Type B pancreatic cell (in vitro differentiated cells): Measurements from ENCODE around the gene SPRED3. TPM values are rescaled to one million over a fixed set of nuclear protein-coding genes. Genes with fewer than 3 reads are reported as not detected.
"Not testable (repeated sequence)": the region's sequence is repeated elsewhere in the genome, so short reads cannot be mapped to it uniquely, and the experiment has no call there.

Experiments
- DNase-seq: peaks from one replicate; pipeline ENCODE4 v3.0.0; 2021; ENCODE audit warnings: mixed read lengths; ENCODE audit not compliant: unreplicated experiment; ENCODE audit errors: extremely low spot score
- H3K27ac Mint-ChIP-seq: 2 replicates; pipeline ENCODE4 v1.8.0; 2021; ENCODE audit warnings: mild to moderate bottlenecking, mixed read lengths
- H3K27me3 Mint-ChIP-seq: 2 replicates; pipeline ENCODE4 v1.8.0; 2021; ENCODE audit warnings: mixed read lengths
- H3K36me3 Mint-ChIP-seq: 2 replicates; pipeline ENCODE4 v1.8.0; 2021; ENCODE audit warnings: mixed read lengths
- H3K4me1 Mint-ChIP-seq: one replicate; pipeline ENCODE4 v1.8.0; 2021; ENCODE audit warnings: mixed read lengths; ENCODE audit not compliant: unreplicated experiment
- H3K4me3 Mint-ChIP-seq: 2 replicates; pipeline ENCODE4 v1.8.0; 2021; ENCODE audit warnings: mild to moderate bottlenecking, mixed read lengths
- H3K9me3 Mint-ChIP-seq: 2 replicates; pipeline ENCODE4 v1.8.0; 2021; ENCODE audit warnings: mixed read lengths
- total RNA-seq: library from RNA; stranded (reverse); gene quantifications from 2 replicates; pipeline ENCODE4 v1.2.1, GENCODE V29; 2021; ENCODE audit warnings: low replicate concordance
- TF ChIP-seq, protein P1 (sequence below): fragments of 200-600 bp; sonication (generic); conservative IDR thresholded peaks from 2 replicates; pipeline ENCODE4 v1.5.0; 2021; ENCODE audit warnings: antibody characterized with exemption, mild to moderate bottlenecking

The SPRED3 gene
- total RNA-seq, 1 donor from 2014 or later = 4.2 TPM

DNA sequence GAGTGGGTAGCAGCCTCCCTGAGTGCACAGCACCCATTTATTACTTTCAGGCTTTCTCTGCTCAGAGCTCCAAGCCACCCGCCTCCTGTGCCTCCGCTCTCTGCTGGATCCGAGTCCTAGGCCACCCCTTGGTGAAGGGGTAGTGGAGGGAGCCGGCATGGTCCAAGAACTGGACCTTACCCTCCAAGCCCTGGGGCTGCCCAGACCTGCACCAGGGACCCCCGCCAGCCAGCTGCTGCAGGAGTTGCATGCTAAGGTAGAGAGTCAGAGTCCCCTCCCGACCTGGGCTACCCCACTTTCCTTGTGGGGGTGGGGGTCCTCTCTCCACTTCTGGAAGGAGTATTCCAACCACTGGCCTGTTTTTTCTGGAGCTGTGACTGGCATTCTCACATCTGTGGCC lies 16.4 kb downstream of the SPRED3 start:
- H3K36me3 Mint-ChIP-seq = no peaks in the 10 kb centered on the region
- no peaks in the 10 kb centered on the region for H3K9me3 Mint-ChIP-seq
- TF ChIP-seq, protein P1, sequence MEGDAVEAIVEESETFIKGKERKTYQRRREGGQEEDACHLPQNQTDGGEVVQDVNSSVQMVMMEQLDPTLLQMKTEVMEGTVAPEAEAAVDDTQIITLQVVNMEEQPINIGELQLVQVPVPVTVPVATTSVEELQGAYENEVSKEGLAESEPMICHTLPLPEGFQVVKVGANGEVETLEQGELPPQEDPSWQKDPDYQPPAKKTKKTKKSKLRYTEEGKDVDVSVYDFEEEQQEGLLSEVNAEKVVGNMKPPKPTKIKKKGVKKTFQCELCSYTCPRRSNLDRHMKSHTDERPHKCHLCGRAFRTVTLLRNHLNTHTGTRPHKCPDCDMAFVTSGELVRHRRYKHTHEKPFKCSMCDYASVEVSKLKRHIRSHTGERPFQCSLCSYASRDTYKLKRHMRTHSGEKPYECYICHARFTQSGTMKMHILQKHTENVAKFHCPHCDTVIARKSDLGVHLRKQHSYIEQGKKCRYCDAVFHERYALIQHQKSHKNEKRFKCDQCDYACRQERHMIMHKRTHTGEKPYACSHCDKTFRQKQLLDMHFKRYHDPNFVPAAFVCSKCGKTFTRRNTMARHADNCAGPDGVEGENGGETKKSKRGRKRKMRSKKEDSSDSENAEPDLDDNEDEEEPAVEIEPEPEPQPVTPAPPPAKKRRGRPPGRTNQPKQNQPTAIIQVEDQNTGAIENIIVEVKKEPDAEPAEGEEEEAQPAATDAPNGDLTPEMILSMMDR = no peak
- no peak for DNase-seq
- peak overlapping the region; percentile 92 for H3K4me3 Mint-ChIP-seq
- no peak overlapping the region for H3K27ac Mint-ChIP-seq
- peaks cover 8% of the 10 kb centered on the region for H3K27me3 Mint-ChIP-seq
- no peaks in the 10 kb centered on the region for H3K4me1 Mint-ChIP-seq

- no peaks in the 10 kb centered on the region for H3K4me1 Mint-ChIP-seq
- peak overlapping the region; percentile 36 for H3K4me3 Mint-ChIP-seq
- no peaks in the 10 kb centered on the region for H3K9me3 Mint-ChIP-seq
- no peaks in the 10 kb centered on the region for H3K36me3 Mint-ChIP-seq
- no peak overlapping the region for H3K27ac Mint-ChIP-seq
- peaks cover 5% of the 10 kb centered on the region for H3K27me3 Mint-ChIP-seq
- TF ChIP-seq, protein P1 = no peak
- no peak for DNase-seq
Measured at GRCh38 chr19:38405276-38405675, 16.8 kb downstream of the SPRED3 start.

DNA sequence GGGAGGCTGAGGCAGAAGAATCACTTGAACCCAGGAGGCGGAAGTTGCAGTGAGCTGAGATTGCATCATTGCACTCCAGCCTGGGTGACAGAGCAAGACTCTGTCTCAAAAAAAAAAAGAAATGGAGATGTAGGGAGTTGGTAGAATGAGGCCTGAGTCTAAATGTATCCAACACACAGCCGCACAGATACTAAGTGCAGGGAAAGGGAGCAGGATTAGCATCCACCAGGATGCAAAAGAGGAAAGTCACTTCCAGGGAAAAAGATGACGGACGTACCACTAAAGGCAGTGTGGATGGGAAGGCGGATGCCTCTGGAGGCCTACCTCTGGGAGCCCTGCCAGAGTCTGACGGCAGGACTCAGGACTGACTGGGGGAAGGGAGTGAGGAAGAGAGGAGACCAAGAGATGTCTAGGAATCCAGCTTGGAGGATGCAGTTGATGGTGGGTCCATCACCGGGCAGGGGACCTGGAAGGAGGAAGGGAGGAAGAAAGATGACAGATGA lies 21.2 kb downstream of the SPRED3 start:
- no peaks in the 10 kb centered on the region for H3K9me3 Mint-ChIP-seq

DNA sequence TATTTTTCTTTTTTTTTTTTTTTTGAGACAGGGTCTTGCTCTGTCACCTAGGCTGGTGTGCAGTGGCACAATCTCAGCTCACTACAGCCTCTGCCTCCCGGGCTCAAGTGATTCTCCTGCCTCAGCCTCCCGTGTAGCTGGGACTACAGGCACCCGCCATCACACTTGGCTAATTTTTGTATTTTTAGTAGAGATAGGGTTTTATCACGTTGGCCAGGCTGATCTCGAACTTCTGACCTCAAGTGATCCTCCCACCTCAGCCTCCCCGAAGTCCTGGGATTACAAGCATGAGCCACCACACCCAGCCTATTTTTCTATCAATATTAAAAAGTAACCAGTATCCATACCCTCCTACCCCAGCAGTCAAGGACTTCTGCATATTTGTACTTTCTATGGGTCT lies 21.9 kb downstream of the SPRED3 start:
- H3K27ac Mint-ChIP-seq, H3K4me1 Mint-ChIP-seq, H3K36me3 Mint-ChIP-seq, H3K9me3 Mint-ChIP-seq, H3K4me3 Mint-ChIP-seq, H3K27me3 Mint-ChIP-seq, DNase-seq: not testable (repeated sequence)

More for the DNA sequence above, 21.2 kb downstream of the SPRED3 start:
- Mint-ChIP-seq H3K27me3 (no peaks in the 10 kb centered on the region), H3K4me1 (no peaks in the 10 kb centered on the region), H3K27ac (no peak overlapping the region), H3K4me3 (no peak overlapping the region), H3K36me3 (no peaks in the 10 kb centered on the region)
- DNase-seq = no peak
- TF ChIP-seq, protein P1 = no peak

GRCh38 chr19:38411041-38411712 lies 22.7 kb downstream of the SPRED3 start:
- TF ChIP-seq, protein P1 = no peak
- Mint-ChIP-seq H3K4me3 (no peak overlapping the region), H3K27me3 (no peaks in the 10 kb centered on the region), H3K9me3 (no peaks in the 10 kb centered on the region), H3K36me3 (no peaks in the 10 kb centered on the region), H3K4me1 (no peaks in the 10 kb centered on the region), H3K27ac (no peak overlapping the region)
- DNase-seq = no peak

GRCh38 chr19:38411898-38412297 lies 23.4 kb downstream of the SPRED3 start:
- not testable (repeated sequence) for H3K36me3 Mint-ChIP-seq, DNase-seq, H3K4me1 Mint-ChIP-seq, H3K9me3 Mint-ChIP-seq, H3K27me3 Mint-ChIP-seq, H3K4me3 Mint-ChIP-seq, H3K27ac Mint-ChIP-seq
